Measurements from ENCODE around the gene GPR162.
A peak's percentile ranks its signal among the peaks of the same experiment; 100 is the strongest.
"Not testable (repeated sequence)": the region's sequence is repeated elsewhere in the genome, so short reads cannot be mapped to it uniquely, and the experiment has no call there.

The GPR162 gene

DNA sequence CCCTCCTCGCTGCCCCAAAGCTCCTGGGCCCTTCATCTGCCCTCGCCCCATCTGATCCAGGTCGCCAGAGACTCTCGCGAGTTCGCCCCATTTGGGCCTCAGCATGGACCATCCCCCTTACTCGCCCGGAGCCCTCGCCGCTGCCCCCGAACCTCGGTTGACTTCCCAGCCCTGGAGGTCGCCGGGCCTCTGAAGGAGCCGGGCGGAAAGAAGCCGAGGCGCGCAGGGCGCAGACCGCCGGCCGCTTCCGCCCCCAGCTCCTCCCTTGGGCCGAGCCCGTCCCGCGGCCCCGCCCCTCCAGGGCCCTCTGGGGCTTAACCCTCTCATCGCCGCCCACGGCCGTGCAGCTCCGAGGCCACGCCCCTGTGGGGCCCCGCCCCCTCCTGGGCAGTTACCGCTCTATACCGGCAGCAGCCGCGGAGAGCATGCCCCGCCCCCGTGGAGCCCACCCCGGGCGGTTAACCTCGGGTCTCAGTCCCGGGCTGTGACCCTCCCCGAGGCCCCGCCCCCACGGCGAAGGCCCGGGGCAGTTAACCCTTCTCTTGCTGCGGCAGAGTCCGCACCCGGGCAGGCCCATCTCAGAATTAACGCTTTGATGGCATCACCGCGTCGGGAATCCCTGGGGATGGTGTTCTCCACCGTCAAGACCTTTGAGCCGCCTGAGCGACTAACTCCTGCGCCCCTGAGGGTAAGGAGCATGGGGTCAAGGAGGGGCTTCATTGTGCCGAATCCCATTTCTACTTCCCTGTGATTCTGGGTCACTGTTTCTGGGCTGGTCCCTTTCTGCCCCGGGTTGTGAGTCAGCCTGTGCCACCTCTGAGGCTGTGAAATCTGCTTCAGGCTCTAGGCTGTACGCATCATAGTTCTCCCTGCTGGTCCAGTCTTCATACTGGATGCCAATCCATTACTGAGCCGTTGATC, 51.7 kb downstream of the GPR162 start, which contains the start of gene SPSB2:
TSS of gene SPSB2 (minus strand) at position 210 of the 921 bp plus-strand sequence. CDS start 402 bp downstream, outside the sequence.
- peak; percentile 94 to 100 (median 98) for DNase-seq (ENCODE audit: low read depth in 2 of 3, low spot score in 2 of 3)

DNA sequence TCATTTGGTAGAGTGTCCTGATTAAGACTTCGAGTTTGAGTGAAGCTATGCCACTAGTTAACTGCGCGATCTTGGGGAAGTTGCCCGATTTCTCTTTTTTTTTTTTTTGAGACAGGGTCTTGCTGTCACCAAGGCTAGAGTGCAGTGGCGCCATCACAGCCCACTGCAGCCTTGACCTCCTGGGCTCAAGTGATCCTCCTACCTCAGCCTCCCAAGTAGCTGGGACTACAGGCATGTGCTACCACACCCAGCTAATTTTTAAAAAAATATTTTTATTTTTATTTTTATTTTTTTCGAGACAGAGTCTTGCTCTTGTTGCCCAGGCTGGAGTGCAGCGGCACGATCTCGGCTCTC, 52.4 kb downstream of the GPR162 start:
- not testable (repeated sequence) for DNase-seq (ENCODE audit: low read depth in 2 of 3, low spot score in 2 of 3)
